CD14-positive monocyte (primary cell): ENCODE measurements around the gene GHSR. TPM values are rescaled to one million over a fixed set of nuclear protein-coding genes. Genes with fewer than 3 reads are reported as not detected.

ENCODE experiments used
- DNase-seq, 3 donors: peaks; one replicate each; pipeline ENCODE4 v3.0.0-alpha.2; 2011 to 2022
- H2AFZ ChIP-seq: 2 replicates; pipeline ENCODE4 v1.6.0; 2012; ENCODE audit warnings: mild to moderate bottlenecking, low read depth, low read length, inconsistent platforms; ENCODE audit not compliant: insufficient read depth, poor library complexity, severe bottlenecking
- H3K27ac ChIP-seq, 2 donors: 1 replicate in 1 of 2; 2 replicates in 1 of 2; pipeline ENCODE4 v1.5.1; 2012 to 2013; ENCODE audit warnings: low read length in 2 of 2, control low read depth in 1 of 2, inconsistent platforms in 1 of 2, low read depth in 1 of 2, mild to moderate bottlenecking in 1 of 2
- H3K27me3 ChIP-seq, 2 donors: one replicate each; pipeline versions ENCODE4 v1.6.0 to v1.6.1; 2011 to 2013; ENCODE audit warnings: low read length in 2 of 2; ENCODE audit not compliant: control insufficient read depth in 2 of 2, insufficient read depth in 2 of 2
- H3K36me3 ChIP-seq, 2 donors: replicated peaks in 1 of 2; 1 replicate in 1 of 2; 2 replicates in 1 of 2; pipeline versions ENCODE4 v1.5.1 to v1.6.1; 2012 to 2013; ENCODE audit warnings: low read length in 2 of 2, control low read depth in 1 of 2, inconsistent platforms in 1 of 2, mild to moderate bottlenecking in 1 of 2; ENCODE audit not compliant: insufficient read depth in 2 of 2, control insufficient read depth in 1 of 2
- H3K4me1 ChIP-seq, 2 donors: 1 replicate in 1 of 2; 2 replicates in 1 of 2; pipeline versions ENCODE4 v1.5.1 to v1.6.1; 2012 to 2013; ENCODE audit warnings: low read length in 2 of 2, control low read depth in 1 of 2, inconsistent platforms in 1 of 2, mild to moderate bottlenecking in 1 of 2, moderate library complexity in 1 of 2; ENCODE audit not compliant: insufficient read depth in 2 of 2, control insufficient read depth in 1 of 2
- H3K4me2 ChIP-seq: replicated peaks from 2 replicates; pipeline ENCODE3; 2012; ENCODE audit warnings: low read length, moderate library complexity, mild to moderate bottlenecking; ENCODE audit not compliant: poor library complexity, severe bottlenecking; ENCODE audit errors: extremely low read depth
- H3K4me3 ChIP-seq, 3 experiments: fragments of 200-600 bp in 1 of 3; sonication (generic) in 1 of 3; replicated peaks in 1 of 3; 1 replicate in 2 of 3; 2 replicates in 1 of 3; pipeline ENCODE4 v1.5.1; 2011 to 2013; ENCODE audit warnings: low read length in 3 of 3, mild to moderate bottlenecking in 3 of 3, control low read depth in 2 of 3, low read depth in 2 of 3, inconsistent platforms in 1 of 3, moderate library complexity in 1 of 3
- H3K79me2 ChIP-seq: 2 replicates; pipeline ENCODE4 v1.6.0; 2012; ENCODE audit warnings: mild to moderate bottlenecking, control low read depth, inconsistent platforms, low read length, moderate library complexity; ENCODE audit not compliant: insufficient read depth
- H3K9ac ChIP-seq: 2 replicates; pipeline ENCODE4 v1.6.0; 2017; ENCODE audit warnings: low read length, mild to moderate bottlenecking; ENCODE audit not compliant: insufficient read depth, poor library complexity, severe bottlenecking
- H3K9me3 ChIP-seq, 2 donors: replicated peaks in 1 of 2; 1 replicate in 1 of 2; 2 replicates in 1 of 2; pipeline versions ENCODE4 v1.5.1 to v1.6.1; 2012 to 2013; ENCODE audit warnings: low read length in 2 of 2, control low read depth in 1 of 2; ENCODE audit not compliant: control insufficient read depth in 1 of 2, insufficient read depth in 1 of 2
- H4K20me1 ChIP-seq: 2 replicates; pipeline ENCODE4 v1.6.0; 2012; ENCODE audit warnings: mild to moderate bottlenecking, low read length, control low read depth, moderate library complexity; ENCODE audit not compliant: insufficient read depth
- H3K27ac Mint-ChIP-seq, 7 donors: one replicate each; pipeline ENCODE4 v1.8.0; 2020; ENCODE audit warnings: mild to moderate bottlenecking in 7 of 7, mixed read lengths in 7 of 7, moderate library complexity in 6 of 7, inconsistent platforms in 2 of 7
- H3K27me3 Mint-ChIP-seq, 3 donors: one replicate each; pipeline ENCODE4 v1.8.0; 2021 to 2022; ENCODE audit warnings: low read depth in 3 of 3, mild to moderate bottlenecking in 3 of 3, mixed read lengths in 3 of 3, moderate library complexity in 3 of 3, inconsistent platforms in 1 of 3
- H3K36me3 Mint-ChIP-seq, 2 donors: one replicate each; pipeline ENCODE4 v1.8.0; 2020; ENCODE audit warnings: mixed read lengths in 2 of 2, inconsistent platforms in 1 of 2, mild to moderate bottlenecking in 1 of 2
- H3K4me1 Mint-ChIP-seq: one replicate; pipeline ENCODE4 v1.8.0; 2020; ENCODE audit warnings: mild to moderate bottlenecking, mixed read lengths
- H3K4me3 Mint-ChIP-seq, 2 donors: one replicate each; pipeline ENCODE4 v1.8.0; 2020; ENCODE audit warnings: mild to moderate bottlenecking in 2 of 2, mixed read lengths in 2 of 2, moderate library complexity in 1 of 2
- H3K9me3 Mint-ChIP-seq, 7 donors: one replicate each; pipeline ENCODE4 v1.8.0; 2020 to 2022; ENCODE audit warnings: mixed read lengths in 7 of 7, mild to moderate bottlenecking in 6 of 7, moderate library complexity in 6 of 7, inconsistent platforms in 2 of 7
- WGBS: methylation state at CpG from one replicate; pipeline ENCODE4 v1.1.5; 2013; ENCODE audit warnings: missing lambda C conversion rate; ENCODE audit not compliant: insufficient coverage; 5-methylcytosine and 5-hydroxymethylcytosine counted together
- intact Hi-C, 2 donors: fragments of 100-400 bp; cut with micrococcal nuclease; formaldehyde crosslinking; loops; one replicate each; pipeline versions ENCODE4 v1.15.0 to v1.15.1; 2023
- polyA plus RNA-seq, 3 donors: library from polyadenylated mRNA; depleted of rRNA in 1 of 3; unstranded in 2 of 3; stranded (reverse) in 1 of 3; fragments of 300-500 nt in 2 of 3; fragments of >200 nt in 1 of 3; fragmentation: Illumina TruSeq in 2 of 3; gene quantifications; 1 replicate in 2 of 3; 2 replicates in 1 of 3; pipeline ENCODE4 v1.2.3, GENCODE V29; 2012 to 2021
- TF ChIP-seq, protein P1 (sequence below): fragments of 200-600 bp; IDR thresholded peaks from one replicate; pipeline ENCODE4 v1.8.0; 2022; ENCODE audit warnings: antibody characterized with exemption, mild to moderate bottlenecking

The GHSR gene
- polyA plus RNA-seq, 3 donors, result not detected

DNA sequence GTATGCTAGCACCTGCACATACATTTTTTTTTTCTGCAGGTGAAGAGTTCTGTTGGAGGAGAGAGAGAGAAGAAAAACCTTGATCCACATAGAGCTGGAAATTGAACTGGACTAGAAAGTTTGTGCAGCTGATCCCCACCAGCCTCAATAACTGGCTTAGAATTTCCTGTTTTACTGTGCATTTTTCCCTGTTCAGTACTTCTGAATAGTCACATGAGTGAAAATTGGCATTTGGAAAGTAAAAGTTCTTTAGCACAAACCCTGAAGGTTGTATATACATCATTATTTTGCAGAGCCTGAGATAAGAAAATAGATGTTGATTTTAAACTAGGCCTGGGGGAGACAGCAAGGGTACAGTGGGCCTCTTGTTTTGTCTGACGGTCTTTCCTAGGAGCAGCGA lies 42.3 kb downstream of the GHSR start:
- Mint-ChIP-seq H3K9me3 (peaks cover 0 to 3% (median 0%) of the 10 kb centered on the region in 7 donors), H3K4me1 (no peaks in the 10 kb centered on the region), H3K4me3 (no peak overlapping the region), H3K36me3 (peaks cover 16 to 19% of the 10 kb centered on the region in 2 donors), H3K27me3 (peaks cover 2 to 4% (median 3%) of the 10 kb centered on the region in 3 donors), H3K27ac (no peak overlapping the region)
- H4K20me1 ChIP-seq, result no peaks in the 10 kb centered on the region
- H3K36me3 ChIP-seq, result peaks cover 6 to 13% of the 10 kb centered on the region in 2 donors
- H3K9ac ChIP-seq, result no peak overlapping the region
- TF ChIP-seq, protein P1, sequence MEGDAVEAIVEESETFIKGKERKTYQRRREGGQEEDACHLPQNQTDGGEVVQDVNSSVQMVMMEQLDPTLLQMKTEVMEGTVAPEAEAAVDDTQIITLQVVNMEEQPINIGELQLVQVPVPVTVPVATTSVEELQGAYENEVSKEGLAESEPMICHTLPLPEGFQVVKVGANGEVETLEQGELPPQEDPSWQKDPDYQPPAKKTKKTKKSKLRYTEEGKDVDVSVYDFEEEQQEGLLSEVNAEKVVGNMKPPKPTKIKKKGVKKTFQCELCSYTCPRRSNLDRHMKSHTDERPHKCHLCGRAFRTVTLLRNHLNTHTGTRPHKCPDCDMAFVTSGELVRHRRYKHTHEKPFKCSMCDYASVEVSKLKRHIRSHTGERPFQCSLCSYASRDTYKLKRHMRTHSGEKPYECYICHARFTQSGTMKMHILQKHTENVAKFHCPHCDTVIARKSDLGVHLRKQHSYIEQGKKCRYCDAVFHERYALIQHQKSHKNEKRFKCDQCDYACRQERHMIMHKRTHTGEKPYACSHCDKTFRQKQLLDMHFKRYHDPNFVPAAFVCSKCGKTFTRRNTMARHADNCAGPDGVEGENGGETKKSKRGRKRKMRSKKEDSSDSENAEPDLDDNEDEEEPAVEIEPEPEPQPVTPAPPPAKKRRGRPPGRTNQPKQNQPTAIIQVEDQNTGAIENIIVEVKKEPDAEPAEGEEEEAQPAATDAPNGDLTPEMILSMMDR, result no peak
- no peaks in the 10 kb centered on the region for H3K27me3 ChIP-seq
- H3K27ac ChIP-seq, result no peak overlapping the region
- H3K9me3 ChIP-seq, result no peaks in the 10 kb centered on the region
- no peak for DNase-seq
- H2AFZ ChIP-seq, result no peak overlapping the region
- H3K4me3 ChIP-seq, result no peak overlapping the region
- intact Hi-C loops, result no loop called here
- no peaks in the 10 kb centered on the region for H3K4me1 ChIP-seq
- no peak overlapping the region for H3K4me2 ChIP-seq
- no CpG with 5 or more reads among the region's 2 CpGs for WGBS
- no peaks in the 10 kb centered on the region for H3K79me2 ChIP-seq

DNA sequence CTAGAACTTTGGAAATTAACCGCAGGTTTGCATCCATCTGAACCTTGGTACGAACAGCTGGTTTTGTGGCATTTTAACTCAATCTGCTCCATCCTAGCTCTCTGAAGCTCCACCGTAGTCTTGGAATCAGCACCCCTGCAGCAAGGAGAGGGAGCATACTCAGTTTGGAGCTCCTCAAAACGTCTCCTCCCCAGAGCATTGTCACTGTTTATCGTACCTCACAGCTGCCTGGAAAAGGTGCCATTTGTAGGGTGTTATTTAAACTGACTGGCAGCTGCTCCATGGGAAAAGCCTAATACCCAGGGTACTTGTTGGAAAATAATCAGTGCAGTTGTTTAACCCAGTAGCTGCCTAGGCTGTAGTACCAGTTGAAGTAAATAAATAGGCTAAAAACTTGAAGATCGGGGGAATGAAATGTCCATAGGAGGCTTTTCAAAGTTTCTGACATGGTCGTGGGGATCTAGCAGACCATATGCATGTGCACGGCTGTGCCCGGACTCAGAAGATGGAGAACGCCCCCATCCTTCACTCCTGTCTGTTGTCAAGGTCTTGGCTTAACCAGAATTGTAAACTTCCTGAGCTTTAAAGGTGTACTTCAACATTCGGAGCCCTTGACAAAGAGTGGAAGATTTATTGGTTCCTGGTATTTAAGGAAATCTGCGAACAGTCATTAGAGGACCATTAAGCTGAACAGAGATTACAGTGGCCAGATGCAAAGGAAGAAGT lies 43.9 kb downstream of the GHSR start:
- 100% methylated on average over 4 of the region's 12 CpGs for WGBS
- peaks cover 0 to 3% (median 0%) of the 10 kb centered on the region in 7 donors for H3K9me3 Mint-ChIP-seq
- TF ChIP-seq, protein P1, result no peak
- no peaks in the 10 kb centered on the region for H3K9me3 ChIP-seq
- peaks cover 0 to 4% (median 2%) of the 10 kb centered on the region in 3 donors for H3K27me3 Mint-ChIP-seq
- no peak overlapping the region for H3K9ac ChIP-seq
- no peaks in the 10 kb centered on the region for H3K4me1 ChIP-seq
- intact Hi-C loops, result no loop called here
- H3K36me3 ChIP-seq, result peaks cover 8 to 27% of the 10 kb centered on the region in 2 donors
- no peak overlapping the region for H3K4me3 Mint-ChIP-seq
- no peak overlapping the region for H3K4me2 ChIP-seq
- no peak overlapping the region for H2AFZ ChIP-seq
- H3K27ac Mint-ChIP-seq, result no peak overlapping the region
- H3K79me2 ChIP-seq, result no peaks in the 10 kb centered on the region
- peaks cover 26 to 32% of the 10 kb centered on the region in 2 donors for H3K36me3 Mint-ChIP-seq
- H3K4me1 Mint-ChIP-seq, result no peaks in the 10 kb centered on the region
- no peaks in the 10 kb centered on the region for H3K27me3 ChIP-seq
- H3K4me3 ChIP-seq, result no peak overlapping the region
- no peak overlapping the region for H3K27ac ChIP-seq
- no peaks in the 10 kb centered on the region for H4K20me1 ChIP-seq
- DNase-seq, result no peak
